GM21390 (cell line): Measurements from ENCODE around the gene FSHR.
A peak's percentile ranks its signal among the peaks of the same experiment; 100 is the strongest.

Source experiments
- ATAC-seq: cut with Tn5 transposase; IDR thresholded peaks from one replicate; pipeline ENCODE4 v1.9.1; 2021; ENCODE audit not compliant: unreplicated experiment

The FSHR gene

DNA sequence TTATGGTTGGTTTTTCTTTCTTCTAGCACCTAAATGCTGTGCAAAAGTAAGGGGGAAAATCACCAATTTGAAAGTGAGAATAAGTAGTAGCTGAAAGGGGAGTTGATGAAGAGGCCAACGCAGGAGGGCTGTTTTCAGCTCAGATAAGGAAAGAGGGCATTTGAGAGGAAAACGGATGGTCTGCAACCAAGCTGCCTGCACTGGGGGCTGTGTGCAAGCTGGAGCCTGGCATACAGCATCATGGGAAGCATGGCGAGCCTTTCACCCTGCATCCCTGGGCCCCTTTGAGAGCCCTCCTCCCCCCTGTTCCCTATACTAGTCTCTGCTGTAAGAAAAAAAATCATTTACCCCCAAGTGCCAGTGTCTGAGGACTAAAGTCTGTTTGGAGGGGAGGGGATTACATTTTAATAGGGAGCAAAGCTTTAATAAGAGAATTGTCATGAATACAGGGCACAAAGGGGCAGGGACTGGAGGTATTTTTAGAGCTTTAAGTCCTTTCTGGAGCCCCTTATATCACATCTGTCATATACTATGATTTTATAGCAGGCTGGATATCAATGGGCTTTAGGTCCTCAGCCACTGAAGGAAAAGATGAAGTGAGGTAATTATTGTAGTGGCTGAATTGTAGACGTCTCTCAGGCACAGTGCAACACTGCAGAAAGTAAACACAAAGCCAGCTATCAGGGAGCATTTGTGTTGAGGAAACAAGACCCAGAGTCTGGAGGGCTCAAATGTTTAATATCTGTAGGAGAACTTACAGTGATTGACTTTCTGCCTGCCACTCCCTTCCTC lies 120.7 kb downstream of the FSHR start:
- ATAC-seq, result no peak

DNA sequence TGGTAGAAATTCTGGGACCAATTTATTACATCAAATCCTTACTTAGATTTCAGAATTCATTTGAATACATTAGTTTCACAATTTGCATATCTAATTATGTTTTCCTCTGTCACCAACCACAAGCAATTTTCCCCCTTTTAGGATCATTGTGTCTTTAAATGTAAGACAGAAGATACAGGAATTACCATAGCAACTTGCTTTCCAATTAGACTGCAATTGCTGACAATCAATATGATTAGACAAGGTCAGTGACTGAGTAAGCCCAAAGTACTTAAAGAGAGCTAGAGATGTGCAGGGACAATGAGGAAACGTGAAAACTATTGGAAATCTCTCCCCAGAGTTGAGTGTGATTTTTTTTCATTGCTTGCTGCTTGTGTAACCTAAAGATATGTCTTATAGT lies 121.4 kb downstream of the FSHR start:
- no peak for ATAC-seq

DNA sequence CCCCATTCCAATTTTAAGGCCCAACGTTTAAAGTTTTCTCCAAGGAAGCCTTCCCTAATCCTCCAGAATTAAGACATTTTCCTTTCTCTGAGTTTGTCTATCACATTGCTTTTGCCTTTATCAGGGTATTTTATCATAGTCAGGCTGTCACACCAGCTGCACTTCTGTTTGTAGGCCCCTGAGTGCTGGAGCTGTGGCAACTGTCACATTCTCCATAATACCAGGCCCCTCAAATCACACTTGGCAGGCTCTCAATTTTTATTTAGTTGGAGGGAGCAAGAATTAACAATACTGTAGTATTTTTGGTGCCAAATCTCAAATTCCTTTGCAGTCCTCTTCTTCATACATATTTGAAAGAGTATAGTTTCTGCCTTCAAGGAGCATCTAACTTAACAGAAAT lies 122.2 kb downstream of the FSHR start:
- no peak for ATAC-seq

DNA sequence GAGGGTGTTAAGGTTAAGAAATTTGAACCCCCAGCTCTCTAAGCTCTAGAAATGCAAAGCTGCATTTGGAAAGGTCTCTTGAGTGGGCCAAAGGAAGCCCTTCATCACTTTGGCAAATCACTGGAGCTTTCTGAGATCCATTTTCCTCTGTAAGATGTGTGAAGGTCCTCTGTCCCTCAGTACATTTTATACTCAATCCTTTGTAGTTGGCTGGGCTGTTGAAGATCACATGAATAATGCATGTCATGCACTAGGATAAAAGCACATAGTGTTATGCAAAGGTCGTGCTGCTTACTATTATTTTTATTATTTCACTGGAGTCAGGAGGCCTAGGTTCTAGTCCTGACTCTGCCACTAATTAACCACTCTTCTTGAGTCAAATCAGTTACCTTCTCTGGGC lies 124.9 kb downstream of the FSHR start:
- ATAC-seq, result no peak

DNA sequence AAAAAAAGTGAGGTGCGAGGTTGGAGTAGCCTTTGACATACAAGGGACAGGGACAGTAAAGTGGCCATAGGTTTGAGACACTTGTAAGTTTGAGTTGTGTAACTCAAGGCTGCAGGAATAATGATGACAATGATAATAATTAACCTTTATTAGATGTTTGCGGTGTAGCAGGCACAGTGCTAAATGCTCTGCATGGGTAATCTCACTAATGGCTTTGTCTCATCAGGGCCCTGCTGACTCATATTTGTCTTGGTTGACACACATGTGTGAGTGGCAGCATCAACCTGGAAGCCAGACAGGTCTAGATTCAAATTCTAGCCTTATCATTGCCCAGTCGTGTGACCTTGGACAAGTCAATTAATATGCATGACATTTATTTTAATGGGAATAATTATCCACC lies 126.2 kb downstream of the FSHR start:
- peak; percentile 95 for ATAC-seq

DNA sequence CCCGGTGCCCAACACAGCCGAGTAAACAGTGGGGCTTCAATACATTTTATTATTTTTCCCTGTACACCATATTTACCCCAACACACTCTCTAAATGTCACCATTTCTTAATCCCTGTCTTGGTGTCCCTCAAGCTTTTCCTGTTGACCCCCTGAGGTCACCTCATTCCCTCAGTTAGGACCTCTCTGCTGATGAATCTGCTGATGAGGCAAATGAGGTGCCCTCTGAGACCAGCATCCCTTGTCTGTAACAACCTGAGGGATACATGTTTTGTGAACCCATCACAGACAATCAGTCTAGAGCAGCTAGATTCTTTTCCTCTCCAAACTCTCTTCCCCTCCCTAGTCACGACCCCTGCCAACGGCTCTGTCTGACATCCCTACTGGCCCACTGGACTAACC lies 127.6 kb downstream of the FSHR start:
- no peak for ATAC-seq

DNA sequence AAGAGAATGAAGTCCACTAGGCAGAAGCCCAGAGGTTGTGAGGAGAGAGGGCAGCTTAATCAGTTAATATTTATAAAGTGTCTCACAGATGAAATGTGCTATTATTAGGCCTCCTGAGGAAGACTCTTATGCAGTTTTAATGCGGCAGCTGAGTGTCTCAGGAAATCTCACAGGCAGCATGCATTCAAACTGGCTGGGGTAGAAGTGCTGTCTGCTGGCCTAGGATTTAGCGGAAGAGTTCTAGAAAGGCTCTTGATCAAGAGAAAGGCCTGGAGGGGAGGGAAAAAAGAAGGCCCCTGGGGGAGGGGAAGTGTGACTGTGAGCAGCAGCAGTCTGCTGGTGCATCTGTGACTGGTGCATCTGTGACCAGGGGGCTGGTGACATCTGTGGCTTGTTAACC lies 133.0 kb downstream of the FSHR start:
- ATAC-seq, result no peak

DNA sequence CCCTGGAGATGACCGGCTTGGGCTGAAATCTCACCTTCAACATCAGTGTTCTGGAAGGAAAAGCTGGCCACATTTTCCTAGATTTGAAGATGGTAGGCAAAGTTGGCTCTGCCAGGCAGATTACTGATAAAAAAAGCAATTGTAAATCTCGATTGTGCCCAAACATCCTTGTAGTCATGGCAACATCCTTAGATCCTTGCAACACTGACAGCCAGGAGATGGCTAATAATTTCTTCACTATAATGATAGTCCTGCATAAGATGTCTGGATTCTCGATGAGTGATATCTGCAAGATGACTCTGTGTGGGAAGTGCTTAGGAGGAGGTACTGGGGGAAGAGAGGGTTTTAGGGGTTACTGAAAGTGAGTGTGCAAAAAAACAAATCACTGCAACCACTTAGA lies 149.1 kb downstream of the FSHR start:
- ATAC-seq, result no peak

DNA sequence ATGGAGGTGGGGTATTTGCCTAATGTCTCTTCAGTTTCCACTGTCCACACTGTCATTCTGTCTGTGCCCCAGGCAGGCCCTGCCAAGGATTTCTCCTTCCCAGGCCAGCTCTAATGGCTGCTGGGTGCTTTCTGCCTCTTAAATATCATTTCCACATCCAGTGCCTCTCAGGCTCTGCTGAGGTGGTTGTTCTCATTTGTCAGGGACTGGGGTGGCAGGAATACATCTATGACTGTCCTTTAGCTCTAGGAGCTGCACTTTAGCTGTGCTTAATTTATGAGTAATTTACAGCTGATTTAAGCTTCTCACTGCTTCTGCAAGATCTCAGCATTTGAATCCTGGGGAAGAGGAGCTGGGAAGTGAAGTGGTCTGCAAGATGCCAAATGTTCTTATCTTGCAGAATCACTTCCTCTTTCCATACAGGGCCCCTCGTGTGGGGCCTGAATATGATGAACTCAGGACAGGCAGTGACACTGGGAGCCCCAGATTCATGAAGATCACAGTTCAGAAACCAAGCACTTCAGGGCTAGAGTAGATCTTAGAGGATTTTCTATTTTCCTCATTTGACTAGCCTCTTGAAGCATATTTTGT lies 150.2 kb downstream of the FSHR start:
- ATAC-seq, result peak; percentile 70

DNA sequence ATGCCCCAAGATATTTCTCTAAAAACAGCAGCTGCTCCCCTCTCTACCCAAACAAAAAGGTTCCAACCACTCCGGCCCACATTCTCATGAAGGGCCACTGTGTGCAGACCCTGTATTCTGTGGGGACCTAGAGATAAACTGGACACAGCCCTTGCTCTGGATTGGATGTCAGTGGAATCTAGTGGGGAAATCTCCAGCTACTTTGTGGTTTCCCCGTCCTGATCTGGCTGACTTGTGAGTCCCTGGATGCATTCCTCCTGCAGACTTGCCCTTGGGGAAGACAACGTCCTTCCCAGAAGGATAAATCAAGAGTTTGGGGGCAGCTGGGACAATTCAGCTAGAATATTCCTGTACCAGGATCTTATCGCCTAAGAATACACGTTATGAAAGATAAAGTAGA lies 151.1 kb downstream of the FSHR start:
- ATAC-seq, result no peak

DNA sequence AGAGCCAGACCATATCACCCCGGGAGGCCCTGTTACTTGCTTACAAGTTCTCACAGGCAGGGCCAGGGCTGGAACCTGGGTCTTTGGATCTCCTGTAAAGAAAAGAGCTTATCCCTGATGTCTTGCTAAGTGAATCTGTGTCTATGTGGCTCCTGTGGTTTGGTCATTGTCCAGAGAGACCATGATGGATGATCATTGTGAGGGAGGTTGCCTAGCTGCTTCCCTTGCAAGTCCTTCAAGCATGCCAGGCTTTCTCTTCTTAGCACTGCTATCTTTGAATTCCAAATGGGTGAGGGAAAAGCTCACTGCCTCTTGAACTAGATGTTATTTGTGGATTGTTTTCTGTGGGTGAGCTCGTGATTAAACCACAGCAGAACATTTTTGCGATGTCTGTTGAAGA lies 151.6 kb downstream of the FSHR start:
- no peak for ATAC-seq

DNA sequence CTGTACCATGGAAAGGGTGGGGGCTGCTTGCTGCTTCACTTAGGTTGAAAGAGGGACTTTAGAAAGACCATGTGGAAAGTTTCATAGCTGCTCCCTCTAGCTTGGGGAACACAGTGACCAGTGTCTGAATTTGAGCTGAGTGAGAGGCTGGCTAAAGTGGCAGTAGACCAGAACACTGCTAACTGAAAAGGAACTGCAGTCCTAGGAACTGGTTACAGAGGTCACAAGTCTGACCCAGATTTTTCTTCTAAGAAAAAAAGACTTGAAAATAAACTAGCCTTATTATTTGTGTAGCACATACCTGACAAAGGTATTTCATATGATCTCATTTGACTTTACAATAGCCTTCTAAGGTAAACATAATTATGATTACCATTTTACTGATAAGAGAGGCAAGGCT lies 153.6 kb downstream of the FSHR start:
- no peak for ATAC-seq

DNA sequence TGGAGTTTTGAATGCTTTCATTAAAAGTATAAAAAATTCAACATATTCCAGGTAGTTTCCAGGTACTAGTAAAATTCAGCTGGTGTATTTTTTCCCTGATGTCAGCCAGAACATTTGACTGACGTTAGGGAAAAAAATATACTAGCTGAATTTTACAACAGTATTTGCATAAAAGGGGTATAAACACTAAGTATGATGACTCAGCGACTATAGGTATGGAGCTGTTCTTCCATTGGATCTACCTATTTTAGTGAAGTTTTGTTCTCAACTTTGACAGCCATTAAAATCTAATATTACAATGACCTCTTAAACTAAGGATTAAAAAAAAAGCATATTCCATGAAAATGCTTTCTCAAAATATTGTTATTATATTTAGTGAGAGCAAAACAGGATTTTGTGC lies 155.9 kb downstream of the FSHR start:
- no peak for ATAC-seq

DNA sequence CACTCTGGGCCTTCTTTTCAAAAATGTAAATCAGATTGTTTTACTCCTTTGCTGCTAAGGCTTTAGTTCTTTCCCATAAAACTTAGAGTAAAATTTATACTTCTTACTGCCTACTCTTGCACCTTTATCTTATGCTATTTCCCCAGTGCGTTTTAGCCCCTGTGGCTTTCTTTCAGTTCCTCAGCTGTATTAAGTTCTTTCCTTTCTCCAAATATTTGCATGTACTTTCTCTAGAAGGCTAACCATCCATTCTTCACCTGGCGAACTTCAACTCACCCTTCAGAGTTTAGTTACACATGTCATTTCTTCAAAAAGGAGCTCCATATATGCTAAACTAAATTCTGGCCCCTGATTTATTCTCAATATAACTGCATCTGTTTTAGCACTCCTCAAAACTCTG lies 160.7 kb downstream of the FSHR start:
- peak; percentile 45 for ATAC-seq

DNA sequence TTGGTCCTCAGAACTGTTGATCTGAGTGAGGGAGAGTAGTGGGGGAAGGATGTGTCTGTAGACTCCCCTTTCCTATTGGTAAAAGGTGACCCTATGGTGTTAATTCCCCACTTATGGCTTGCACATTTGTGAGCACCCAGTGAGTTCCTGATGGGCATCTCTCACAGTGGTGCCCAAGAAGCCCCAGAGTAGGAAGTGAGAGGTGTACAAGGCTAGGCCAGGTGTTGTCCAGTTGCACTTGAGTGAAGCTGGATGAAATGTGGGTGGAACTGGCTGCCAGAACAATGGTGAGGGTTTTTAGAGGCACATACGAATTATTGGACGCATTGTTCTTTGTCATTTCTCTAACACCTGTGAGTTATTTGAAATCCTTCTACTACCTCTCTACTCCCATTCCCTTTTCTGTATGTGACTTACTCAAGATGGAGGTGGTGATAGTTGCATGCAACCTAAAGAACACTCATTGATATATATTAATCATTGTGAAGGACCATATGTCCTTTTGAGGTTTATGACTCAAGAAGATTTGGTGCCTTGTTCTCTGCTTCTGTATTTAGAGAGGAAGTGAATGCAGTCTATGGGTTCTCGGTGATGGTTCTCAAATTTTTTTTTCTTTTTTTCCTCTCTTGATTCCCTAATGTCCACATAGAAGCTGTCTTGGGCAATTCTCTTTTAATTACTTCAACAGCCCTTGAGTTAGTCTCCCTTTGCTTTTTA lies 162.7 kb downstream of the FSHR start:
- ATAC-seq, result no peak

DNA sequence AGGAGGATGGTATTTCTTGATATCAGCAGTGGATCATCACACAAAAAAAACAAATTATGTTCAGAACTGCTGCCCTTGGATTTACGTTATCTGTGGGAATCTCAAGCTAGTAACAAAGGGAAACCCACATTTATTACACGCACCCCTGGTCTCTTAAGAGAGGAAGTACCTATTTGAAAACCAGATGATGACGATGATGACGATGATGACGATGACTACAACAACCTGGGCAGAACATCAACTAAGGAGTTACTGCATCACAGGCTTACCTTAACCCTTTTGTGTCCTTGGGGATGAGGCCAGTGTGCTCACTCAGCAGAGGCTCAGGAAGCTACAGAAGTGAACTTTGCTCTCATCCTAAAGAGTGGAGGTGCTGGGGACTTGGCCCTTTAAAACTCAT lies 169.4 kb downstream of the FSHR start:
- no peak for ATAC-seq

DNA sequence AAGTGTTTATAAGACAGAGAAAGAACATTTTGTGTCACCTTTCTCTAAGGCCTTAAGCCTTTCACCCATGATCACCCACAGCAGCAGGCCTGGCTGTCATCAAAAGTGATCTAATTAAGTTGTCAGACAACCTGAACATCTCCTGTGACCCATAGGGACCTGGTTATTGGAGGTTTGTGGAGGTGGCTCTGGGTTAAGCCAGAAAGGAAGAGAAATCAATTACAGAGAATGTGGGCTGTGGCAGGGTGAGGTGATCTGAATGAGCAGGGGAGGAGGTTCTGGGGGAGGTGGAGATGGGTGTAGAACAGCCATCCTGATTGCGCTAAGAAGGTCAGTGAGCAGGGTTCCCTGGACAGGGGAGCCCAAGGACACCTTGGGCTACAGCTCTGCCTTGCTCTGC lies 170.8 kb downstream of the FSHR start:
- ATAC-seq, result no peak

DNA sequence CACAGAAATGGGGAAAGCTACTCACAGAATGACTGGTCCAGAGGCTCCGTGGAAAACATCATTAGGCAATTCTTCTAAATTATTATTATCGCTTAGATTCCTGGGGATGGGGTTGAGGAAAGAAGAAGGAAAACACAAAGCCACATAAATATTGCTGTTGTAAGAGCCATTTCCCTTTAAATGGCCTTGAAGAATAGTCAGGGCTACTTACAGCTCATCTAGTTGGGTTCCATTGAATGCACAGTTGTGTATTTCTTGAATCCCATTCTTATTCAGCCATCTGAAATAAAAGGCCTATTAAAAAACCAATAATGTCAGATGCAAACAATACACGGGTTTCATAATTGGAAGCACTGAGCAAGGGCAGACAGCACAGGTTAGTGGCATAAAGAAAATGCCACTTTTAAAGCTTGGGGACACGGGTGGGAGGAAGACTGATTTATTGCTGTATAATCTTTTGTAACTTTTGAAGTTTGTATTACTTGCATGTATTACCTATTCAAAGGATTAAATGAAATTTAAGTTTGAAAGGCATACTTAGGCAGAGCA lies 171.4 kb downstream of the FSHR start:
- no peak for ATAC-seq

DNA sequence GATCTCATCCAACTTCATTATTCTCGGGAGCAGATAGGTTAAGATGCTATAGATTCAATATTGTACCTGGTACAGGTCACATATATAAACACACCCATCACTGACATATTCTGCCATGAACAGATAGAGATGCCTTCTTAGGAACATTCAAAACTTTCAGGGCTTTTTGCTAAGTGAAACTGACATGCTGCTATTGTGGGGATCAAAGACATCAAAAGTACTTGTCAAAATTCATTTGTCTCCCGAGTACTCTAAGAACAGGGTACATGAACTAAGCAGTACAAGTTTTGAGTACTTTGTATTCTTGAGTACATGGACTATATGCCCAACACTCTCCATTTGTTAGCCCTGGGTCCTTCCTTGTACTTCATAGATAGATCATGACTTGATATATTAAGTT lies 173.5 kb downstream of the FSHR start:
- no peak for ATAC-seq

DNA sequence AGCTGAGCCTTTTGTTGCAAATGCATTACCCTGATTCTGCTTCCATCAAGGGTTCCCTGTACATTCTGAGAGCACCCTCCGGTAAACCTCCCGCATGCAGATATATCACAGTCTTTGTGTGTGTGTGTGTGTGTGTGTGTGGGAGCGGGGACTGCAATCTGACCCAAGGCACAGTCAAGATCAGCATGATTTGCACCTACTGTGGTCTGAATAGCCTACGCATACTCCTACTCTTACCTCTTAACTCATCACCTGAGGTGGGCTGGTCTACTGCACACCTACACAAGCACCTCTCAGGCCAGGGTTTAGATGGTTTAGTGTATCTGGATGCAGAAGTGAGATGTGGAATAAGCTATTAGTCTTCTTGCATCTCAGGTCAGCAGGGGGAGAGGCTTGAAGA lies 174.6 kb downstream of the FSHR start:
- no peak for ATAC-seq

DNA sequence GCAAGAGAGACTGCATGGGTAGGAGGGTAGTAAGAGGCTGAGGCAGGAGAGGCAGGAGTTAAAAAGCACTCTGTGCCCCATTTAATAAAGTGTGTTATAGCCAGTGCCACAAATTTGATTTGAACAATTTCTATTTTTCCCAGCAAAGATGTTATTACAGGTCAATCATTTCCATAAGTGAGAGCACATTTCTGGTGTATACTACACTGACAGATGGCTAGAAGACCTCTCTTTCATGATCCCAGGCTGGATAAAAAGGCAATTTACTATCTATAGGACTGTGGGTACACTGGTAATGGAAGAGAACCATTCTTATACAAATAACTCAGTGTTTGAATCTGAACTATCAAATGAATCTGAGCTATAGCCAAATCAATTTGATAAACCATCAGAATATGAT lies 176.2 kb downstream of the FSHR start:
- ATAC-seq, result no peak

DNA sequence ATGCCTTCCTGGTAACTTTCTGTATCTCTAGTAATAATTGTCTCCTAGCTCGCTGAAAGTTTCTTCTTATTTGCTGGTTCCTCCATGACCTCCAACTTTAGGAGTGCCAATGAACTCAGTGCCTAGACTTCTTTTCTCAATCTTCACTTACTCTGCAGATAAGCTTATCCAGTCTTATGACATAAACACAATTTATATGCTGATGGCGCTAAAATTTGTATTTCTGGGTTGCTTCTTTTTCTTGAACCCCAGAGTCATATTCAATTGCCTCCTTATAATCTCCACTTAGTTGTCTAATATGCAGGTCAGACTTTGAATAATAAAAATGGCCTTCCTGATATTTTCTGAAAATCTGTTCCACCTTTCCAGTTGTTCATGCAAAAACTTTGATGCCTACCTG lies 182.5 kb downstream of the FSHR start:
- no peak for ATAC-seq
